Measurements from ENCODE around the gene CFAP141.

GRCh38 chr1:154222918-154223317, 16.8 kb upstream of the CFAP141 start:
- TF ChIP-seq SNAI2 (CRISPR knock-in tag; IDR thresholded peaks at IDR 0.05) (no peak), CREB5 (CRISPR knock-in tag; IDR thresholded peaks at IDR 0.05; ENCODE audit: low read depth) (no peak), ARNTL (CRISPR knock-in tag; IDR thresholded peaks at IDR 0.05; ENCODE audit: borderline replicate concordance, low read depth) (no peak), PATZ1 (CRISPR knock-in tag; IDR thresholded peaks at IDR 0.05; ENCODE audit: borderline replicate concordance) (no peak), CSDC2 (CRISPR knock-in tag; IDR thresholded peaks at IDR 0.05) (no peak), ZNF565 (CRISPR knock-in tag; conservative IDR thresholded peaks at IDR 0.05; ENCODE audit: low read depth) (no peak), TCF4 (CRISPR knock-in tag; IDR thresholded peaks at IDR 0.05; ENCODE audit: borderline replicate concordance) (no peak), POU6F1 (CRISPR knock-in tag; IDR thresholded peaks at IDR 0.05; ENCODE audit: borderline replicate concordance, low read depth) (no peak), ESRRG (CRISPR knock-in tag; IDR thresholded peaks at IDR 0.05) (no peak)
